NCI-H2029 treated with DMSO at 0.1 percent for 48 hours (cell line): ENCODE measurements around the gene TTPAL.

Experiments used
- DNase-seq: peaks from one replicate; lab custom pipeline; 2025; lab: John Stamatoyannopoulos, UW

The TTPAL gene

GRCh38 chr20:44497761-44498160 is 22.1 kb downstream of the TTPAL start:
- DNase-seq, result no peak

GRCh38 chr20:44500221-44500620 is 24.5 kb downstream of the TTPAL start:
- no peak for DNase-seq

DNA sequence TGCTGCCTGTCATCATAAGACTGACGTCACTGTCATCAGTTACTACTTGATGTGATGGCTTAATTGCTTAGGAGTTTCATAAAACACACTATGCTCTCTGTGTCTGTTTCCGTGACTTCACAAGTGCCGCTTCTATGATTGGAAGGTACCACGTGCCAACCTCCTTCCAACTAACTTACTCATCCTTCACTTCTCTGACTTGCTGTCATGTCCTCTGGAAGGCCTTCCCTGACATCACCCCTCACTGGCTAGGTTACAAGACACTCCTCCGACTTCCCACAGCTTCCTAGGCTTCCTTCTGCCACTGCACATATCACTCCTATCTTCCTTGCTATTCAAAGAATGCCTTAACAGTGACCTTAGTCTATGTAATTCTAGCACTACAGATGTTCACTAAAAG is 25.8 kb downstream of the TTPAL start:
- no peak for DNase-seq

GRCh38 chr20:44502968-44503367 is 27.3 kb downstream of the TTPAL start:
- no peak for DNase-seq

- DNase-seq, result no peak
These were observed 29.0 kb downstream of the TTPAL start for GRCh38 chr20:44504402-44505307.

DNA sequence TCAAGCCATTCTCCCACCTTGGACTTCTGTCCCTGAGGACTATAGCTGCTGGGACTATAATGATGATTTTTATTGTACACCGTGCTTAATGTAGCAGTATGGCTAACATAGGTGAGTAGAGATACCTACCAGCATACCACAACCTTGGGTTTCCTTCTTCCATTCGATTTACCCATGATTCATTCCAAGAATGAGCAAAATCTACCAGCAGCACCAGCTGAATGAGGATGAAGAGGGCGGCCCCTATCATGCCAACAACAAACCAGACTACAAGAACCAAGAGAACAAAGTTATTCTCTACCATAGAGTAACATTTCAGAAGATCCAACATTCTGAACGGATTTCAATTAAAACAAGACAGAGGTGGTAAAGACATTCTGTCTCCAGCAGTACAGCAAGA is 34.1 kb downstream of the TTPAL start:
- DNase-seq, result no peak

- no peak for DNase-seq
These were observed 38.2 kb downstream of the TTPAL start for GRCh38 chr20:44513871-44514270.

DNA sequence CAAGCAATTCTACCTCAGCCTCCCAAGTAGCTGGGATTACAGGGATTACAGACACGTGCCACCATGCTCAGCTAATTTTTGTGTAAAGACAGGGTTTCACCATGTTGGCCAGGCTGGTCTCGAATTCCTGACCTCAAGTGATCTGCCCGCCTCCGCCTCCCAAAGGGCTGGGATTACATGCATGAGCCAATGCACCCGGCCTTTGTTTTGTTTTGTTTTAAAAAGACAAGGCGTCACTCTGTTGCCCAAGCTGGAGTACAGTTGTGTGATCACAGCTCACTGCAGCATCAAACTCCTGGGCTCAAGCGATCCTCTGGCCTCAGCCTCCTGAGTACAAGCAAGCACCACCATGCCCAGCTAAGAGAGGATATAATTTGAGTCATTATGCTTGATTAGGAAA is 40.8 kb downstream of the TTPAL start:
- DNase-seq, result no peak

DNA sequence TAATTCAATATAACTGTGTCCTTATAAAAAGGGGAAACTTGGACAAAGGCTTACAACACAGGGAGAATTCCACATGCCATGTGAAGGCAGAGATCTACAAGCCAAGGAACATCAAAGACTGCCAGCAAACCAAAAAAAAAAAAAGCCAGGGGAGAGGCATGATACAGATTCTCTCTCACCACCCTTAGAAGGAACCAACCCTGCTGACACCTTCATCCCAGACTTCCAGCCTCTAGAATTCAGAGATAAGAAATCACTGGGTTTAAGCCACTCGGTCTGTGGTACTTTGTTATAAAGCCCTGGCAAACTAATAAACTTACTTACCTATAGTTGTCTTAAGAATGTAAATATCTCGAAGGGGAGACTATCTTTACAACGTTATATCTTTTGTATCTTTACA is 41.8 kb downstream of the TTPAL start:
- DNase-seq, result no peak

GRCh38 chr20:44518248-44518647 is 42.6 kb downstream of the TTPAL start:
- no peak for DNase-seq

DNA sequence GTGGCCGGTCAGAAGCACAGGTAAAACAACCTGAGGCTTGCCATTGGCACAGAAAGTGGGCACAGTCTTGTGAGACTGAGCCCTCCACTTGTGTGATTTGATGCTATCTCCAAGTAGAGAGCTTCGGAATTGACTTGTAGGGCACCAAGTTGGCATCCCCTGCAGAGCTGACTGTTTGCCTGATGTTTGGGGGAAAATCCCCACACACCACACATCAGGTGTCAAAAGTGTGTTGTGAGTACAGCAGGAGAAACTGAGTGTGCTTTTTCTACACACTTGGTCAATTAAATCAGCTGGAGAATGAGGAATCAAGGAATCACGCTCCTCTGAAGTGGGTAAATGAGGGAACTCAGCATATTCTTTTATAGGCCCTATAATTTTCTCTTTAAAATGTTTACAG is 45.2 kb downstream of the TTPAL start:
- no peak for DNase-seq

DNA sequence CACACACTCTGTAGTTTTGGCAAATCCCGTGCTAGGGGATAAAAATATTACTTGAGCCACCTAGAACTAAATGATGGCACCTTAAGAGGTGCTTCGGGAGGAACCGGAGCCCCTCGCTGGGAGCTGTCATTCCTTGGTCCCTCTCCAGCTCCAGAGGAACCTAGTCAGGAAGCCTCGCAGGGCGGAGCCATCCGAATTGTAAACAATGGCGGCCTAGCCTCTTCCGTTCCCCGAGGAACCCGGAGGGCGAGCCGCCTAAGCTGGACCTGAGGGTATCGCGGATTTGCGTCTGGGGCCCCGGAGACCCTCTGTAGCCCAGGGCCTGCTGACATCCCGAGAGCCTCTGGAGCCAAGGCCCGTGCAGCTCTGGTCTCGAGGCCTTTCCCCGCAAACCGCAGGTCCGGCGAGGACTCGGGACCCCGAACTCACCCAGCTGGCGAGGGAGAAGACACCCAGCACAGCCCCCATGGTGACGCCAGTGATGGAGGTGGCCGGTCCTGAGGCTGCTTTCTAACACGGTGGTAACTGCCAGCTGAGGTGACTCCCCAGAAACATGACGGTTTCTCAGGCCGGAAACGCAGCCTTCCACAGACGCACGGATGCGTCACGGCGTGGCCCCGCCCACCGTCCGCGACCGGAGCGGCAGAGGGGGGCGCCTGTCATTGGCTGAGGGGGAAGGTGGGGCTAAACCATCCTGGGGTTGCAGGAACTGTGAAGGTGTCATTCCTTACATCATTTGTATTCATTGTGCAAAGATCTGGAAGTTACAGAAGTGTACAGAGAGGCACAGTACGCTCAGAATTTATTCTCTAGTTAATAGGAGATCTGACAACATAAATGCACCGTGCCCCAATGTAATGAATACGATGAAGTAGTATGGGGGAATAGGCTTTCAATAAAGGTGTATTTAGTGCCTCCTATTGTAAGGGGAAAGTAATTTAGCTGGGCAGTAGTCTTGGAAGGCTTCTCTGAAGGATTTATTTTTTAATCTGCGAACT is 46.1 kb downstream of the TTPAL start, which contains the start of gene SERINC3:
SERINC3 (minus strand) TSS at position 587 of the 998 bp plus-strand sequence; CDS start at position 468, 119 bp downstream.
- peak; percentile 81 for DNase-seq

GRCh38 chr20:44522841-44523240 is 47.2 kb downstream of the TTPAL start:
- no peak for DNase-seq

- no peak for DNase-seq
These were observed 48.1 kb downstream of the TTPAL start for GRCh38 chr20:44523746-44524145.

DNA sequence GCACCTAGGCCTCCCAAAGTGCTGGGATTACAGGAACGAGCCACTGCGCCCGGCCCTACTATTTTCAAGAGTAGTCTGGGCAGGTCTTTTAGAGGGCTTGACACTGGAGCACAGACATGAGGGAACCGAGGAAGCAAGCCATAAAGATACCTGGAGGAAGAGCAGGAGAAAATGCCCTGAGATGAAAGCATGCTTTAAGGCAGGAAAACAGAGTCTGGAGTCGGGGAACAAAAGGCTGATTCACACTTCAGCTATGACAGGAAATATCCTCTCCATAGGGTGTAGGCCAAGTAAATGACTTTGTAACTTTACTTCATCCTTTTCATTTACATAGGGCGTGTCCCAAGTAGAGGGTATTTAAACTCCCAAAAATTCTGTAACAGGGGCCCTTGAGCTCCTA is 50.5 kb downstream of the TTPAL start:
- DNase-seq, result no peak

- no peak for DNase-seq
These were observed 52.1 kb downstream of the TTPAL start for GRCh38 chr20:44527716-44528199.

DNA sequence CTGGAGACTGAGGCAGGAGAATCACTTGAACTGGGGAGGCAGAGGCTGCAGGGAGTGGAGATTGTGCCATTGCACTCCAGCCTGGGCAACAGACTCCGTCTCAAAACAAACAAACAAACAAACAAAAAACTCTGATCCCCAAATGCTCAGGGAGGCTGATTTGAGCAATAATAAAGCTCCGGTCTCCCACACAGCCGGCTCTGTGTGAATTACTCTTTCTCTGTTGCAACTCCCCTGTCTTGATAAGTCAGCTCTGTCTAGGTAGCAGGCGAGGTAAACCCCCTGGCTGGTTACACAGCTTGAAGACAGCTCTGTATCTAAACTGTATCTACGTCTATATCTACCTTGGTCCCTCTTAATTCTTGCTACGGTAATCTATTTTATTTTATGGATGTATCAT is 52.6 kb downstream of the TTPAL start:
- no peak for DNase-seq

DNA sequence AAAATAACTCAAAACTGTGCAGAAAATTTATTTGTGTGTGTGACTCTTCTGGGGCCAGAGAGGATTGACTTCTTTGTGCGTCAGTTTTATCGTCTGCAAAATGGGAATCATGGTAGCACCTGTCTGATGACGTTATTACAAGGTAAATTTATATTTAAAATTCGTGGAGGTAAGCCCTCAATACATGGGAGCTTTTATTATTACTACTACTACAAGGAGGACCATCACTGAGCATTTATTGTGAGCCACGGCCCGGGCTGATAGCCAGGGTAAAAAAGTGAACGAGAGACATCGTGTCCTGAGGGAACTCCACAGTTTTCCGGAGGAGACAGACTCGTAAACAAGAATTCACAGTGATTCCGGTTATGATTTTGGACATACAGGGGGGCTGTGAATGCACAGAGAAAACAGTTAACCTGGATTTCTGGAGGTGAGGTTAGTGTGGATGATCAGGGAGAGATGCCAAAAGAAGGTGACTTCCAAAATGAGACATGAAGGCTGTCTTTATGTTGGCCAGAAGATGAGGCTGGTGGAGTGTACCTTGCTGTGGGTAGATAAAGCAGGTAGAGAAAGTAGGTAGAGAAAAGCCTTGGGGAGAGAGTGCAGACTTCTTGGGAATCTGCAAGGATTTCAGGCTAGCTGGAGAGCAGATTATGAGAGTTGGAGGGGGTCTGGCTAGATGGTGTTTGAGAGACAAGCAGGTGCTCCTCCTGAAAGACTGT is 56.7 kb downstream of the TTPAL start:
- no peak for DNase-seq

DNA sequence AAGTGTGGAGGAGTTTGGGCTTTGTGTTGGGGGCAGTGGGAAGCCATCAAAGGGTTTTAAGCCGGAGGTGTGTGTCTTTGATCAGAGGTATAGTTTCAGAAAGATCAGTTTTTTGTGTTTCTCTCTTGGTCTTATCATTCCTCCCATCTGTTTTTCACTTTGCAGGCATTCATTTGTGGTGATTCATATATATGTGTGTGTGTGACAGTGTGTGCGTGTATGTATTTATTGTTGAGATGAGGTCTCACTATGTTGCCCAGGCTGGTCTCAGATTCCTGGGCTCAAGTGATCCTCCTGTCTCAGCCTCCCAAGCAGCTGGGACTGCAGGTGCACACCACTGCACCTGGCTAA is 57.3 kb downstream of the TTPAL start:
- no peak for DNase-seq

- DNase-seq, result no peak
These were observed 58.3 kb downstream of the TTPAL start for GRCh38 chr20:44533928-44534327.

GRCh38 chr20:44536175-44536574 is 60.5 kb downstream of the TTPAL start:
- no peak for DNase-seq

GRCh38 chr20:44537993-44538392 is 62.3 kb downstream of the TTPAL start:
- DNase-seq, result no peak
